HEK293T (cell line): ENCODE data around the gene TMEM88.

Experiments
- CTCF ChIA-PET: fragments of 350-600 bp; formaldehyde crosslinking; extraction: SDS; loops from one replicate; lab custom pipeline; 2021; ENCODE audit warnings: antibody characterized with exemption, inconsistent platforms; lab: Yijun Ruan, JAX
- POLR2A ChIA-PET: fragments of 350-600 bp; formaldehyde crosslinking; extraction: SDS; loops from one replicate; lab custom pipeline; 2020; ENCODE audit warnings: antibody characterized with exemption, inconsistent platforms; lab: Yijun Ruan, JAX
- DNase-seq: peaks from one replicate; pipeline ENCODE4 v3.0.0; 2012; ENCODE audit warnings: mixed read lengths; ENCODE audit errors: extremely low spot score
- ARNT ChIP-seq: fragments of 450-650 bp; IDR thresholded peaks from 2 replicates; pipeline ENCODE4 v1.6.1; 2017; ENCODE audit warnings: mild to moderate bottlenecking
- BHLHE40 ChIP-seq: fragments of 450-650 bp; IDR thresholded peaks from 2 replicates; pipeline ENCODE4 v1.6.1; 2016; ENCODE audit warnings: mild to moderate bottlenecking, moderate library complexity, borderline replicate concordance
- CTBP1 ChIP-seq: fragments of 450-650 bp; IDR thresholded peaks from 2 replicates; pipeline ENCODE4 v1.6.1; 2016; ENCODE audit warnings: borderline replicate concordance
- ELF4 ChIP-seq: fragments of 450-650 bp; IDR thresholded peaks from 2 replicates; pipeline ENCODE4 v1.6.1; 2017; ENCODE audit warnings: antibody characterized with exemption
- FOXA1 ChIP-seq: fragments of 450-650 bp; IDR thresholded peaks from 2 replicates; pipeline ENCODE4 v1.6.1; 2016; ENCODE audit warnings: mild to moderate bottlenecking
- FOXK2 ChIP-seq: fragments of 450-650 bp; IDR thresholded peaks from 2 replicates; pipeline ENCODE4 v1.6.1; 2016; ENCODE audit warnings: mild to moderate bottlenecking
- FOXM1 ChIP-seq: fragments of 450-650 bp; IDR thresholded peaks from 2 replicates; pipeline ENCODE4 v1.6.1; 2017; ENCODE audit warnings: mild to moderate bottlenecking, borderline replicate concordance
- HDGF ChIP-seq: fragments of 450-650 bp; IDR thresholded peaks from 2 replicates; pipeline ENCODE4 v1.6.1; 2017; ENCODE audit warnings: antibody characterized with exemption, borderline replicate concordance
- L3MBTL2 ChIP-seq: fragments of 450-650 bp; conservative IDR thresholded peaks from 2 replicates; pipeline ENCODE4 v1.6.1; 2016; ENCODE audit warnings: mild to moderate bottlenecking
- LEF1 ChIP-seq: fragments of 450-650 bp; IDR thresholded peaks from 2 replicates; pipeline ENCODE4 v1.6.1; 2017; ENCODE audit warnings: mild to moderate bottlenecking, borderline replicate concordance
- NFRKB ChIP-seq: fragments of 450-650 bp; IDR thresholded peaks from 2 replicates; pipeline ENCODE4 v1.6.1; 2016; ENCODE audit warnings: mild to moderate bottlenecking, moderate library complexity
- SP1 ChIP-seq: fragments of 450-650 bp; IDR thresholded peaks from 2 replicates; pipeline ENCODE4 v1.6.1; 2017
- SUZ12 ChIP-seq: fragments of 450-650 bp; IDR thresholded peaks from 2 replicates; pipeline ENCODE4 v1.6.1; 2016; ENCODE audit warnings: mild to moderate bottlenecking
- TARDBP ChIP-seq: fragments of 450-650 bp; IDR thresholded peaks from 2 replicates; pipeline ENCODE4 v1.6.1; 2016
- ZNF384 ChIP-seq: fragments of 450-650 bp; IDR thresholded peaks from 2 replicates; pipeline ENCODE4 v1.6.1; 2016
- TF ChIP-seq, protein P1 (sequence below): fragments of 450-650 bp; IDR thresholded peaks from 2 replicates; pipeline ENCODE4 v1.6.1; 2016

TMEM88 gene

DNA sequence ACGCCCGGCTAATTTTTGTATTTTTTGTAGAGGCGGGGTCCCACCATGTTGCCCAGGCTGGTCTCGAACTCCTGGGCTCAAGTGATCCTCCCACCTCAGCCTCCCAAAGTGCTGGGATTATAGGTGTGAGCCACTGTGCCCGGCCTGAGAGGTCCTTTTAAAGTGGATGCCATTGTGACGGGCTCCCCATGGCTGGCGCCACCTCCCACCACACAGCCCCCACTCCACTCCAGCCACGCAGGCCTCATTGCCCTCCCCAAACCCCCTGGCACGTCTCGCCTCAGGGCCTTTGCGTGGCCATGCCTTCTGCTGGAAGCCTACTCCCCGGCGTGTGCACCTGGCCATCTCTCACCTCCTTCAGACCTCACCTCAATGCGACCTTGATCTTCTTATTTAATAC, 32.7 kb upstream of the TMEM88 start:
- POLR2A ChIA-PET: no interaction called here
- TF ChIP-seq NFRKB: no peak
- no peak for TF ChIP-seq FOXK2
- TF ChIP-seq ELF4: no peak
- TF ChIP-seq LEF1: no peak
- no peak for TF ChIP-seq TARDBP
- no peak for TF ChIP-seq BHLHE40
- no peak for TF ChIP-seq FOXA1
- no peak for TF ChIP-seq ARNT
- TF ChIP-seq, protein P1, sequence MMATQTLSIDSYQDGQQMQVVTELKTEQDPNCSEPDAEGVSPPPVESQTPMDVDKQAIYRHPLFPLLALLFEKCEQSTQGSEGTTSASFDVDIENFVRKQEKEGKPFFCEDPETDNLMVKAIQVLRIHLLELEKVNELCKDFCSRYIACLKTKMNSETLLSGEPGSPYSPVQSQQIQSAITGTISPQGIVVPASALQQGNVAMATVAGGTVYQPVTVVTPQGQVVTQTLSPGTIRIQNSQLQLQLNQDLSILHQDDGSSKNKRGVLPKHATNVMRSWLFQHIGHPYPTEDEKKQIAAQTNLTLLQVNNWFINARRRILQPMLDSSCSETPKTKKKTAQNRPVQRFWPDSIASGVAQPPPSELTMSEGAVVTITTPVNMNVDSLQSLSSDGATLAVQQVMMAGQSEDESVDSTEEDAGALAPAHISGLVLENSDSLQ: no peak
- TF ChIP-seq SUZ12: no peak
- TF ChIP-seq SP1: no peak
- no peak for TF ChIP-seq HDGF
- no peak for TF ChIP-seq FOXM1
- TF ChIP-seq L3MBTL2: no peak
- CTCF ChIA-PET: interaction anchor here (0.6 to 1.0 kb wide), 2 partner anchors 79 to 196 kb away, joined by 3 read pairs; no protein-coding TSS in a partner anchor
- no peak for DNase-seq

DNA sequence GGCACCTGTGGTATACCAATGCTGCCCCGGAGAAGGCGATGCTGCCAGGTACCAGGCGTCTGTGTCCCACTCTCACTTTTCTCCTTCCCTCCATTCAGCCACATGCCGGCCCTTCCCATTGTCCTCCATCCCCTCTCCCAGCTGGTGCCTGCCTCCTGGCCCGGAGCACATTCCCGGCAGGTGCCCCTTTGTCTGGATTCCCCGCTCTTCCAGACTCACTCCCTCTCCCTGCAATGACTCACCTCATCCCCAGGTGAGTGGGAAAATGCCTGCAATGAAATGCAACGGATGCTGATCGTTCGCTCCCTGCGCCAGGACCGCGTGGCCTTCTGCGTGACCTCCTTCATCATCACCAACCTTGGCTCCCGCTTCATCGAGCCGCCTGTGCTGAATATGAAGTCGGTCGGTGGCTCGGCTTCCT, 31.3 kb upstream of the TMEM88 start:
- ChIA-PET POLR2A (no interaction called here), CTCF (interaction anchor here (0.6 to 1.3 kb wide), 4 partner anchors 9 to 657 kb away, joined by 3 to 6 read pairs (median 4); no protein-coding TSS in a partner anchor)
- DNase-seq: no peak
- TF ChIP-seq FOXA1 (no peak), SUZ12 (no peak), L3MBTL2 (no peak), BHLHE40 (no peak)
- TF ChIP-seq, protein P1: no peak

DNA sequence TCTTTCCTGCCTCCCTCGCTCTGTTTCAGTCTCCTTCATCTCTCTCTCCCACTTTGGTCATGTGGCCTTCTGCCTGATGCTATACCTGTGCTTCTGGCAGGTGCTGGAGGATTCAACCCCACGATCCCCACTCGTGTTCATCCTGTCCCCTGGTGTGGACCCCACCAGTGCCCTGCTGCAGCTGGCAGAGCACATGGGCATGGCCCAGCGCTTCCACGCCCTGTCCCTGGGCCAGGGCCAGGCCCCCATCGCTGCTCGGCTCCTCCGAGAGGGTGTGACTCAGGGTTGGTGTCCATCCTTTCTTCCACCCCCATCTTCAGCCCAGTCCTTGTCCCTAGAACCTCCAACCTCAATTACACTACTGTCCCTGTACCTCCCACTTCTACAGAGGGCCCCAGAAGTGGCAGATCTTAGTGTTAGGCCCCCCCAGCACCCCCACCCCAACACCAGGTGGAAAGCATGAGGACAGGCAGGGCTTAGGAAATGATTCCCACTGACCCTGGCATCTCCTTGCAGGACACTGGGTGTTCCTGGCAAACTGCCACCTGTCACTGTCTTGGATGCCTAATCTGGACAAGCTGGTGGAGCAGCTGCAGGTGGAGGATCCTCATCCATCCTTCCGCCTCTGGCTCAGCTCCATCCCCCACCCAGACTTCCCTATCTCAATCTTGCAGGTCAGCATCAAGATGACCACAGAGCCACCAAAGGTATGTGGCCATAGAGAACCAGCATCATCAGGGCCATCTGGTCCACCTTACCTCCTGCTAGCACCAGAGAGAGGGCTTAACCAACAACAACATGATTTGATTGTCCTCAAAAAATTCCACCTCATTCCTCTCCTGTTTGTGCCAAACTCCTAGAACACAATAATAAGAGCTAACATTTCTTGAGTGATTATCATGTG, 30.6 kb upstream of the TMEM88 start:
- CTCF ChIA-PET: interaction anchor here (0.6 to 1.8 kb wide), 5 partner anchors 10 to 656 kb away, joined by 3 to 11 read pairs (median 3); partner anchors contain the start of genes KDM6B, NAA38 and RNF227
- POLR2A ChIA-PET: interaction anchor here (0.9 to 1.8 kb wide), 2 partner anchors 33 to 108 kb away, joined by 3 to 12 read pairs; partner anchors contain the start of genes CNTROB, NAA38 and TRAPPC1
- DNase-seq: no peak
- TF ChIP-seq BHLHE40: no peak
- TF ChIP-seq FOXM1: no peak
- no peak for TF ChIP-seq ARNT
- no peak for TF ChIP-seq TARDBP
- no peak for TF ChIP-seq LEF1
- no peak for TF ChIP-seq NFRKB
- no peak for TF ChIP-seq ELF4
- no peak for TF ChIP-seq FOXA1
- no peak for TF ChIP-seq ZNF384
- TF ChIP-seq SUZ12: no peak
- no peak for TF ChIP-seq CTBP1
- no peak for TF ChIP-seq FOXK2
- no peak for TF ChIP-seq HDGF
- no peak for TF ChIP-seq L3MBTL2
- TF ChIP-seq, protein P1: no peak
- no peak for TF ChIP-seq SP1

DNA sequence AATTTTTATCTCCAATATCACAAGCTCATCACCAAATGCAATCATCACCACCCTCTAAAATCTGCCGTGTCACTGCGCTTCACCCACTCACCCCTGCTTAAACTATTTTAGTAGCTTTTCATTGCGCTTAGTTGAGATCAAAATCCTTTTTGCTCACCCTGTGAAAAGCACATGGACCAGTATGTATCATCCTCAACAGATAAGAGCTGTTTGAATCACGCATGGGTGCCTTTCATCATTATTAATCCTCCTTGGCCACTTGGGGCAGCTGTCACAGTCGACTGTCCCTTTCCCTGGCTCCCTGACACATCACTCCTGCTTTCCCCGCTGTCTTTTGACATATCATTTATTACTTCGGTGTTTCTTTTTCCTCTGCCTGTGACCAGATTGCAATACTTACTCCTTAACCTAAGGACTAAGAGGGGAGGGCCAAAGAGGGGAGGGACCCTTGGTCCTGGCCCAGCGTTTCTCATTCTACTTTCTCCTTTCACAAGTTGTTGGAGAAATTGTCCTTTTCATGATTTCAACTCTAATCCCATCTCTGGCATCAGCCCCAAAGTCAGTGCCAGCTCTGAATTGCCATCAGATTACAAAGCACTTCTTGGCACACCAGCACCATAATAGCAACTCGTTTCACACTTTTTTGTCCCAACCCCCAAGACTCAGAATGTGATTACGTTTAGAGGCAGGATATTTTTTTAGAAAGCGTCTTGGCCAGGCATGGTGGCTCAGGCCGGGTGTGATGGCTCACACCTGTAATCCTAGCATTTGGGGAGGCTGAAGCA, 29.5 kb upstream of the TMEM88 start:
- TF ChIP-seq ARNT: no peak
- no peak for TF ChIP-seq ELF4
- no peak for TF ChIP-seq FOXA1
- no peak for TF ChIP-seq BHLHE40
- TF ChIP-seq LEF1: no peak
- TF ChIP-seq, protein P1: no peak
- TF ChIP-seq NFRKB: no peak
- TF ChIP-seq FOXK2: no peak
- no peak for TF ChIP-seq SUZ12
- TF ChIP-seq CTBP1: no peak
- TF ChIP-seq L3MBTL2: no peak
- no peak for TF ChIP-seq TARDBP
- no peak for TF ChIP-seq FOXM1
- no peak for TF ChIP-seq HDGF
- TF ChIP-seq ZNF384: no peak
- ChIA-PET CTCF (interaction anchor here (0.6 to 1.8 kb wide), 5 partner anchors 9 to 91 kb away, joined by 3 to 11 read pairs (median 3); partner anchors contain the start of genes KDM6B, NAA38 and RNF227), POLR2A (interaction anchor here (0.6 to 1.8 kb wide), 5 partner anchors 17 to 232 kb away, joined by 3 to 12 read pairs (median 4); partner anchors contain the start of genes CNTROB, NAA38 and TRAPPC1)
- DNase-seq: no peak
